Ovary (tissue), 3 donors: Measurements from ENCODE around the gene DIMT1.

Experiments
- CTCF ChIP-seq, 3 donors: fragments of 450-650 bp in 2 of 3; fragments of 200-600 bp in 1 of 3; IDR thresholded peaks; one replicate each; pipeline versions ENCODE4 v1.5.1 to v1.8.0; 2016 to 2022; ENCODE audit warnings: antibody characterized with exemption in 3 of 3, mild to moderate bottlenecking in 1 of 3
- POLR2A ChIP-seq: fragments of 450-650 bp; IDR thresholded peaks from one replicate; pipeline ENCODE4 v1.6.1; 2017; ENCODE audit warnings: antibody characterized with exemption, mild to moderate bottlenecking, moderate library complexity
- donor health status: DM: no; HTN: no; CAD: no.

- TF ChIP-seq CTCF (IDR thresholded peaks at IDR 0.05) (no peak), POLR2A (no peak)
These were observed 61.2 kb downstream of the DIMT1 start for GRCh38 chr5:62342476-62342837.
